Mesendoderm (in vitro differentiated cells): ENCODE data around the gene ZDHHC6.
A peak's percentile ranks its signal among the peaks of the same experiment; 100 is the strongest.

Experiments
- DNase-seq: peaks from one replicate; pipeline ENCODE4 v3.0.0; 2013
- H2AK5ac ChIP-seq: 2 replicates; pipeline ENCODE4 v1.6.1; 2013; ENCODE audit warnings: low read length, inconsistent platforms
- H2BK120ac ChIP-seq: 2 replicates; pipeline ENCODE4 v1.6.1; 2013; ENCODE audit warnings: low read depth, mild to moderate bottlenecking, low read length, moderate library complexity, mixed read lengths
- H2BK15ac ChIP-seq: replicated peaks from 2 replicates; pipeline ENCODE4 v1.6.1; 2013; ENCODE audit warnings: low read depth, mild to moderate bottlenecking, moderate library complexity
- H2BK5ac ChIP-seq: 2 replicates; pipeline ENCODE4 v1.6.1; 2013; ENCODE audit warnings: low read length, inconsistent platforms
- H3K18ac ChIP-seq: 2 replicates; pipeline ENCODE4 v1.6.1; 2013; ENCODE audit warnings: mild to moderate bottlenecking, low read length, mixed read lengths
- H3K23ac ChIP-seq: one replicate; pipeline ENCODE4 v1.6.1; 2013; ENCODE audit warnings: low read length
- H3K27ac ChIP-seq: 2 replicates; pipeline ENCODE4 v1.5.1; 2013; ENCODE audit warnings: low read depth, mild to moderate bottlenecking, inconsistent platforms, low read length, moderate library complexity
- H3K27me3 ChIP-seq: 2 replicates; pipeline ENCODE4 v1.6.1; 2013; ENCODE audit warnings: low read length, control low read depth, mild to moderate bottlenecking, inconsistent platforms; ENCODE audit not compliant: insufficient read depth, poor library complexity
- H3K36me3 ChIP-seq: 2 replicates; pipeline ENCODE4 v1.6.1; 2013; ENCODE audit warnings: low read length, inconsistent platforms; ENCODE audit not compliant: control insufficient read depth, insufficient read depth
- H3K4ac ChIP-seq: one replicate; pipeline ENCODE4 v1.6.1; 2013; ENCODE audit warnings: low read depth, mild to moderate bottlenecking, low read length, moderate library complexity
- H3K4me1 ChIP-seq: 2 replicates; pipeline ENCODE4 v1.6.1; 2013; ENCODE audit warnings: low read depth, low read length, inconsistent platforms; ENCODE audit not compliant: control insufficient read depth
- H3K4me2 ChIP-seq: 2 replicates; pipeline ENCODE4 v1.6.1; 2013; ENCODE audit warnings: low read length
- H3K4me3 ChIP-seq: 2 replicates; pipeline ENCODE4 v1.5.1; 2013; ENCODE audit warnings: mild to moderate bottlenecking, low read length
- H3K56ac ChIP-seq: one replicate; pipeline ENCODE4 v1.6.1; 2013; ENCODE audit warnings: low read length
- H3K79me1 ChIP-seq: 2 replicates; pipeline ENCODE4 v1.6.1; 2013; ENCODE audit warnings: low read length, inconsistent platforms
- H3K79me2 ChIP-seq: 2 replicates; pipeline ENCODE4 v1.6.1; 2013; ENCODE audit warnings: mild to moderate bottlenecking, low read length; ENCODE audit not compliant: control insufficient read depth, insufficient read depth
- H3K9ac ChIP-seq: 2 replicates; pipeline ENCODE4 v1.6.1; 2013; ENCODE audit warnings: low read length, inconsistent platforms
- H4K5ac ChIP-seq: one replicate; pipeline ENCODE4 v1.6.1; 2013; ENCODE audit warnings: low read length
- H4K8ac ChIP-seq: one replicate; pipeline ENCODE4 v1.6.1; 2013; ENCODE audit warnings: low read depth, mild to moderate bottlenecking, control low read depth, low read length, moderate library complexity
- WGBS: extraction: QIAGEN DNeasy Blood & Tissue Kit; methylation state at CpG from one replicate; pipeline ENCODE4 v1.1.7; 2013; ENCODE audit warnings: low lambda C conversion rate, missing lambda C conversion rate; ENCODE audit not compliant: insufficient coverage; ENCODE audit errors: extremely low coverage; 5-methylcytosine and 5-hydroxymethylcytosine counted together

The ZDHHC6 gene

GRCh38 chr10:112429147-112429546, 17.6 kb downstream of the ZDHHC6 start:
- H2BK120ac ChIP-seq, result no peak overlapping the region
- no peaks in the 10 kb centered on the region for H3K36me3 ChIP-seq
- H2AK5ac ChIP-seq, result no peak overlapping the region
- no peak overlapping the region for H3K56ac ChIP-seq
- no peak overlapping the region for H4K8ac ChIP-seq
- H2BK15ac ChIP-seq, result no peak overlapping the region
- DNase-seq, result peak; percentile 42
- H3K18ac ChIP-seq, result no peak overlapping the region
- H3K4me1 ChIP-seq, result peaks cover 3% of the 10 kb centered on the region
- no peak overlapping the region for H3K23ac ChIP-seq
- H3K4me3 ChIP-seq, result no peak overlapping the region
- H3K79me1 ChIP-seq, result no peaks in the 10 kb centered on the region
- no peaks in the 10 kb centered on the region for H3K79me2 ChIP-seq
- no peak overlapping the region for H2BK5ac ChIP-seq
- no peak overlapping the region for H3K9ac ChIP-seq
- H3K27me3 ChIP-seq, result no peaks in the 10 kb centered on the region
- H3K4ac ChIP-seq, result no peak overlapping the region
- no peak overlapping the region for H4K5ac ChIP-seq
- H3K27ac ChIP-seq, result no peak overlapping the region
- WGBS, result 100% methylated on average over 2 of the region's 3 CpGs
- H3K4me2 ChIP-seq, result no peak overlapping the region

- H3K23ac ChIP-seq, result no peak overlapping the region
- H3K79me2 ChIP-seq, result no peaks in the 10 kb centered on the region
- H2BK15ac ChIP-seq, result no peak overlapping the region
- no peak overlapping the region for H3K18ac ChIP-seq
- no peak overlapping the region for H4K8ac ChIP-seq
- H3K4me1 ChIP-seq, result peaks cover 3% of the 10 kb centered on the region
- no peak for DNase-seq
- no peak overlapping the region for H2BK5ac ChIP-seq
- no peak overlapping the region for H4K5ac ChIP-seq
- no peak overlapping the region for H3K4me3 ChIP-seq
- no peak overlapping the region for H3K56ac ChIP-seq
- H3K9ac ChIP-seq, result no peak overlapping the region
- no peaks in the 10 kb centered on the region for H3K36me3 ChIP-seq
- H3K79me1 ChIP-seq, result no peaks in the 10 kb centered on the region
- no peak overlapping the region for H2BK120ac ChIP-seq
- H3K27ac ChIP-seq, result no peak overlapping the region
- H3K4me2 ChIP-seq, result no peak overlapping the region
- H3K27me3 ChIP-seq, result no peaks in the 10 kb centered on the region
- no peak overlapping the region for H2AK5ac ChIP-seq
- no CpG with 5 or more reads among the region's 2 CpGs for WGBS
- H3K4ac ChIP-seq, result no peak overlapping the region
Observed at GRCh38 chr10:112426111-112426510, 20.6 kb downstream of the ZDHHC6 start.

- no peak overlapping the region for H2BK15ac ChIP-seq
- WGBS, result no CpG with 5 or more reads among the region's 2 CpGs
- no peak overlapping the region for H3K4ac ChIP-seq
- H3K4me2 ChIP-seq, result no peak overlapping the region
- H3K56ac ChIP-seq, result no peak overlapping the region
- H4K8ac ChIP-seq, result no peak overlapping the region
- H3K4me1 ChIP-seq, result peaks cover 3% of the 10 kb centered on the region
- H3K4me3 ChIP-seq, result no peak overlapping the region
- H3K79me1 ChIP-seq, result no peaks in the 10 kb centered on the region
- no peaks in the 10 kb centered on the region for H3K27me3 ChIP-seq
- H2AK5ac ChIP-seq, result no peak overlapping the region
- no peak overlapping the region for H3K9ac ChIP-seq
- H3K79me2 ChIP-seq, result no peaks in the 10 kb centered on the region
- H2BK120ac ChIP-seq, result no peak overlapping the region
- no peak overlapping the region for H4K5ac ChIP-seq
- H3K36me3 ChIP-seq, result no peaks in the 10 kb centered on the region
- H3K23ac ChIP-seq, result no peak overlapping the region
- DNase-seq, result no peak
- H3K18ac ChIP-seq, result no peak overlapping the region
- H3K27ac ChIP-seq, result no peak overlapping the region
- no peak overlapping the region for H2BK5ac ChIP-seq
Observed at GRCh38 chr10:112424651-112425050, 22.1 kb downstream of the ZDHHC6 start.

- Histone ChIP-seq H2AK5ac (no peak overlapping the region), H3K4me1 (no peaks in the 10 kb centered on the region), H3K79me1 (no peaks in the 10 kb centered on the region), H3K27me3 (no peaks in the 10 kb centered on the region), H3K56ac (no peak overlapping the region), H2BK5ac (no peak overlapping the region), H3K4me2 (no peak overlapping the region), H3K27ac (no peak overlapping the region), H2BK120ac (no peak overlapping the region), H3K36me3 (no peaks in the 10 kb centered on the region), H4K8ac (no peak overlapping the region), H3K23ac (no peak overlapping the region), H3K18ac (no peak overlapping the region), H3K4ac (no peak overlapping the region), H2BK15ac (no peak overlapping the region), H3K9ac (no peak overlapping the region), H3K4me3 (no peak overlapping the region), H4K5ac (no peak overlapping the region), H3K79me2 (no peaks in the 10 kb centered on the region)
- WGBS, result no CpG with 5 or more reads among the region's 3 CpGs
- no peak for DNase-seq
Observed at GRCh38 chr10:112421731-112422130, 25.0 kb downstream of the ZDHHC6 start.

- Histone ChIP-seq H2BK5ac (no peak overlapping the region), H3K4ac (no peak overlapping the region), H3K18ac (no peak overlapping the region), H2AK5ac (no peak overlapping the region), H2BK120ac (no peak overlapping the region), H3K27ac (no peak overlapping the region), H3K23ac (no peak overlapping the region), H3K4me3 (no peak overlapping the region), H4K5ac (no peak overlapping the region), H2BK15ac (no peak overlapping the region), H4K8ac (no peak overlapping the region), H3K4me2 (no peak overlapping the region), H3K36me3 (no peaks in the 10 kb centered on the region), H3K79me2 (no peaks in the 10 kb centered on the region), H3K27me3 (no peaks in the 10 kb centered on the region), H3K79me1 (no peaks in the 10 kb centered on the region), H3K56ac (no peak overlapping the region), H3K4me1 (no peaks in the 10 kb centered on the region), H3K9ac (no peak overlapping the region)
- DNase-seq, result no peak
- WGBS, result no CpG with 5 or more reads among the region's 2 CpGs
Observed at GRCh38 chr10:112412696-112413095, 34.0 kb downstream of the ZDHHC6 start.

GRCh38 chr10:112409755-112410154, 37.0 kb downstream of the ZDHHC6 start:
- no peak overlapping the region for H3K18ac ChIP-seq
- no peak overlapping the region for H3K4me3 ChIP-seq
- no peak overlapping the region for H3K56ac ChIP-seq
- H3K4ac ChIP-seq, result no peak overlapping the region
- H3K4me2 ChIP-seq, result no peak overlapping the region
- no CpG with 5 or more reads among the region's 4 CpGs for WGBS
- H3K27me3 ChIP-seq, result no peaks in the 10 kb centered on the region
- DNase-seq, result no peak
- no peak overlapping the region for H4K5ac ChIP-seq
- H2BK5ac ChIP-seq, result no peak overlapping the region
- no peak overlapping the region for H2BK15ac ChIP-seq
- no peak overlapping the region for H3K9ac ChIP-seq
- H3K79me2 ChIP-seq, result no peaks in the 10 kb centered on the region
- H2BK120ac ChIP-seq, result no peak overlapping the region
- H3K23ac ChIP-seq, result no peak overlapping the region
- no peak overlapping the region for H3K27ac ChIP-seq
- H2AK5ac ChIP-seq, result no peak overlapping the region
- H3K79me1 ChIP-seq, result no peaks in the 10 kb centered on the region
- no peaks in the 10 kb centered on the region for H3K36me3 ChIP-seq
- H4K8ac ChIP-seq, result no peak overlapping the region
- H3K4me1 ChIP-seq, result no peaks in the 10 kb centered on the region
